HepG2 (cell line): ENCODE measurements around the gene ANP32B.

ENCODE experiments used
- CTCF ChIP-seq: sonication (generic); formaldehyde crosslinking; IDR thresholded peaks from 2 replicates; pipeline ENCODE4 v1.5.0; 2020; ENCODE audit warnings: mild to moderate bottlenecking, missing genetic modification reagents, moderate library complexity
- ELF1 ChIP-seq: sonication (generic); formaldehyde crosslinking; IDR thresholded peaks from 2 replicates; pipeline ENCODE4 v1.4.0; 2020; ENCODE audit warnings: missing genetic modification reagents
- EZH2 ChIP-seq: conservative IDR thresholded peaks from 2 replicates; pipeline ENCODE4 v1.6.1; 2012; ENCODE audit warnings: mild to moderate bottlenecking, low read depth, low read length, moderate library complexity
- JUND ChIP-seq: sonication (generic); formaldehyde crosslinking; IDR thresholded peaks from 2 replicates; pipeline ENCODE4 v1.8.0; 2022; ENCODE audit warnings: mild to moderate bottlenecking, missing genetic modification reagents
- KLF13 ChIP-seq: sonication (generic); formaldehyde crosslinking; IDR thresholded peaks from 2 replicates; pipeline ENCODE4 v1.4.0; 2020; ENCODE audit warnings: mild to moderate bottlenecking, missing genetic modification reagents
- MAFF ChIP-seq: IDR thresholded peaks from 2 replicates; pipeline ENCODE4 v1.6.1; 2011; ENCODE audit warnings: low read depth, low read length, improper control_type of control experiment
- MAX ChIP-seq: IDR thresholded peaks from 2 replicates; pipeline ENCODE4 v1.6.1; 2012; ENCODE audit warnings: inconsistent platforms
- NFIB ChIP-seq: sonication (generic); formaldehyde crosslinking; IDR thresholded peaks from 2 replicates; pipeline ENCODE4 v1.9.0; 2021; ENCODE audit warnings: missing genetic modification reagents, mild to moderate bottlenecking, borderline replicate concordance
- SKI ChIP-seq: fragments of 450-650 bp; IDR thresholded peaks from one replicate; pipeline ENCODE4 v1.6.1; 2018; ENCODE audit warnings: mild to moderate bottlenecking; ENCODE audit not compliant: partially characterized antibody
- SP4 ChIP-seq: sonication (generic); formaldehyde crosslinking; IDR thresholded peaks from 2 replicates; pipeline ENCODE4 v1.8.1; 2023; ENCODE audit warnings: mild to moderate bottlenecking, missing genetic modification reagents
- TBL1XR1 ChIP-seq: fragments of 150-350 bp; IDR thresholded peaks from 2 replicates; pipeline ENCODE4 v1.6.1; 2014; ENCODE audit warnings: borderline replicate concordance, low read length; ENCODE audit not compliant: partially characterized antibody
- XRCC5 ChIP-seq: fragments of 200-400 bp; formaldehyde crosslinking; optimal IDR thresholded peaks from 2 replicates; pipeline ENCODE3; 2017; ENCODE audit warnings: mild to moderate bottlenecking, low read length
- ZNF776 ChIP-seq: sonication (generic); formaldehyde crosslinking; IDR thresholded peaks from 2 replicates; pipeline ENCODE4 v1.4.0; 2020; ENCODE audit warnings: mild to moderate bottlenecking, missing genetic modification reagents
- TF ChIP-seq, protein P1 (sequence below): sonication (generic); formaldehyde crosslinking; IDR thresholded peaks from 2 replicates; pipeline ENCODE4 v1.4.0; 2020; ENCODE audit warnings: low read depth, mild to moderate bottlenecking, missing genetic modification reagents

GRCh38 chr9:97956331-97956730 lies 26.8 kb upstream of the ANP32B start:
- TF ChIP-seq JUND (CRISPR knock-in tag) = no peak
- no peak for TF ChIP-seq CTCF (CRISPR knock-in tag)
- no peak for TF ChIP-seq MAX
- TF ChIP-seq XRCC5 = no peak
- TF ChIP-seq MAFF = no peak
- TF ChIP-seq ZNF776 (CRISPR knock-in tag) = no peak
- no peak for TF ChIP-seq KLF13 (CRISPR knock-in tag)
- TF ChIP-seq, protein P1, sequence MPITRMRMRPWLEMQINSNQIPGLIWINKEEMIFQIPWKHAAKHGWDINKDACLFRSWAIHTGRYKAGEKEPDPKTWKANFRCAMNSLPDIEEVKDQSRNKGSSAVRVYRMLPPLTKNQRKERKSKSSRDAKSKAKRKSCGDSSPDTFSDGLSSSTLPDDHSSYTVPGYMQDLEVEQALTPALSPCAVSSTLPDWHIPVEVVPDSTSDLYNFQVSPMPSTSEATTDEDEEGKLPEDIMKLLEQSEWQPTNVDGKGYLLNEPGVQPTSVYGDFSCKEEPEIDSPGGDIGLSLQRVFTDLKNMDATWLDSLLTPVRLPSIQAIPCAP = no peak
- TF ChIP-seq EZH2 = no peak
- no peak for TF ChIP-seq NFIB (CRISPR knock-in tag)
- TF ChIP-seq SKI = no peak
- TF ChIP-seq ELF1 (CRISPR knock-in tag) = no peak
- no peak for TF ChIP-seq TBL1XR1
- TF ChIP-seq SP4 (CRISPR knock-in tag) = no peak
